PC-3 (cell line): ENCODE measurements around the gene APOF. TPM values are rescaled to one million over a fixed set of nuclear protein-coding genes. Genes with fewer than 3 reads are reported as not detected.

Experiments
- ATAC-seq: fragments of 200-7000 bp; cut with Tn5 transposase; 2 replicates; pipeline ENCODE4 v1.9.1; 2020; ENCODE audit warnings: mild to moderate bottlenecking, moderate library complexity
- BruUV-seq: library from RNA; stranded (reverse); fragments of 400-500 nt; replicated peaks from 2 replicates; lab custom pipeline; 2021; lab: Mats Ljungman, UMichigan
- CTCF ChIA-PET: fragments of 300-600 bp; sonication (Branson Sonifier 250); formaldehyde crosslinking; loops from one replicate; lab custom pipeline; 2022; ENCODE audit warnings: antibody characterized with exemption; lab: Charles Lee
- POLR2A ChIA-PET: fragments of 300-600 bp; sonication (Branson Sonifier 250); formaldehyde crosslinking; loops from one replicate; lab custom pipeline; 2022; ENCODE audit warnings: antibody characterized with exemption; ENCODE audit not compliant: unreplicated experiment; lab: Charles Lee
- DNase-seq: peaks from one replicate; pipeline ENCODE4 v3.0.0-alpha.2; 2015
- H2AFZ ChIP-seq: fragments of 300-600 bp; sonication (generic); 2 replicates; pipeline ENCODE4 v1.6.0; 2016; ENCODE audit warnings: antibody characterized with exemption, low read length
- H3F3A ChIP-seq: fragments of 300-600 bp; sonication (generic); one replicate; pipeline ENCODE4 v1.6.0; 2017; ENCODE audit warnings: antibody characterized with exemption, low read length, control low read depth, mild to moderate bottlenecking; ENCODE audit not compliant: unreplicated experiment
- H3K27ac ChIP-seq: fragments of 300-600 bp; sonication (generic); 2 replicates; pipeline ENCODE4 v1.5.1; 2016; ENCODE audit warnings: mild to moderate bottlenecking, low read length
- H3K27me3 ChIP-seq: fragments of 300-600 bp; sonication (generic); 2 replicates; pipeline ENCODE4 v1.6.1; 2016; ENCODE audit warnings: low read length, mixed read lengths
- H3K36me3 ChIP-seq: fragments of 300-600 bp; sonication (generic); 2 replicates; pipeline ENCODE4 v1.6.1; 2016; ENCODE audit warnings: low read depth, mixed run types, low read length, mixed read lengths
- H3K4me1 ChIP-seq: fragments of 300-600 bp; sonication (generic); 2 replicates; pipeline ENCODE4 v1.5.1; 2016; ENCODE audit warnings: low read length; ENCODE audit not compliant: insufficient read depth
- H3K4me2 ChIP-seq: fragments of 300-600 bp; sonication (generic); 2 replicates; pipeline ENCODE4 v1.6.0; 2016; ENCODE audit warnings: low read length
- H3K4me3 ChIP-seq: fragments of 300-600 bp; sonication (generic); 2 replicates; pipeline ENCODE4 v1.5.1; 2016; ENCODE audit warnings: mild to moderate bottlenecking, low read length, mixed read lengths
- H3K79me2 ChIP-seq: fragments of 300-600 bp; sonication (generic); 2 replicates; pipeline ENCODE4 v1.6.1; 2017; ENCODE audit warnings: low read length, mixed read lengths
- H3K9ac ChIP-seq: fragments of 300-600 bp; sonication (generic); 2 replicates; pipeline ENCODE4 v1.6.0; 2016; ENCODE audit warnings: mild to moderate bottlenecking, low read length
- H3K9me2 ChIP-seq: fragments of 300-600 bp; sonication (generic); replicated peaks from 2 replicates; pipeline ENCODE4 v1.6.1; 2016; ENCODE audit warnings: mixed run types, low read length, mixed read lengths
- H3K9me3 ChIP-seq: fragments of 300-600 bp; sonication (generic); 2 replicates; pipeline ENCODE4 v1.6.1; 2016; ENCODE audit warnings: low read length, mixed read lengths
- H4K20me1 ChIP-seq: fragments of 300-600 bp; sonication (generic); 2 replicates; pipeline ENCODE4 v1.6.1; 2016; ENCODE audit warnings: low read length, mixed read lengths
- EZH2 ChIP-seq: fragments of 300-600 bp; sonication (generic); IDR thresholded peaks from one replicate; pipeline ENCODE4 v1.6.1; 2017; ENCODE audit warnings: antibody characterized with exemption, mild to moderate bottlenecking, low read length; ENCODE audit not compliant: unreplicated experiment
- EZH2phosphoT487 ChIP-seq: fragments of 300-600 bp; sonication (generic); IDR thresholded peaks from 2 replicates; pipeline ENCODE4 v1.6.1; 2018; ENCODE audit warnings: mild to moderate bottlenecking, antibody characterized with exemption, low read length, borderline replicate concordance
- intact Hi-C: fragments of 100-400 bp; cut with micrococcal nuclease; formaldehyde crosslinking; loops from 2 replicates; pipeline ENCODE4 v1.9.0; 2023
- total RNA-seq: library from RNA; depleted of rRNA; stranded (reverse); fragments of >200 nt; gene quantifications from 2 replicates; pipeline ENCODE4 v1.2.3, GENCODE V29; 2014
- TF ChIP-seq, protein P1 (sequence below): fragments of 300-600 bp; sonication (generic); conservative IDR thresholded peaks from 2 replicates; pipeline ENCODE4 v1.5.1; 2017; ENCODE audit warnings: antibody characterized with exemption, low read depth, mild to moderate bottlenecking, low read length

APOF gene
- total RNA-seq, 1 experiment from 2014 or later: not detected

DNA sequence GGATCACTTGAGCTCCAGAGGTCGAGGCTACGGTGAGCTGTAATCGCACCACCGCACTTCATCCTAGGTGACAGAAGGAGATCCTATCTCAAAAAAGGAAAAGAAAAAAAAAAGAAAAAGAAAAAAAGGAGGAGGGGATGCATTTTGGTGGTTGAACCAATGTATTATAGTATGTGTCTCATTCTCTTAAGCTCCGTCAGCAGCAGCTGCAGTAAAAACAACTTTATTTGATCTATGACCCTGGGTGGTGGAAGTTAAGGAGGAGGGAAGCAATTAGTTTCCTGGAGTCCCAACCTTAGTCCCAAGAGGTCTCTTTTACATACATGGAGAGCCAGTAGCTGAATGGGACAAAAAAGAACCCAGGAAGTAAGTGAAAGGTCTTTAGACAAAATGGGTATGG, 26.8 kb upstream of the APOF start:
- no peaks in the 10 kb centered on the region for H3K36me3 ChIP-seq
- no peak overlapping the region for H3K9ac ChIP-seq
- ATAC-seq: no peak
- ChIA-PET CTCF (interaction anchor here (0.7 kb wide), 1 partner anchor 70 kb away, joined by 3 read pairs; no protein-coding TSS in a partner anchor), POLR2A (interaction anchor here (0.6 kb wide), 1 partner anchor 29 kb away, joined by 3 read pairs; no protein-coding TSS in a partner anchor)
- H3K27ac ChIP-seq: no peak overlapping the region
- no peaks in the 10 kb centered on the region for H3K79me2 ChIP-seq
- H3K9me3 ChIP-seq: no peaks in the 10 kb centered on the region
- no peaks in the 10 kb centered on the region for H3K9me2 ChIP-seq
- no TSS peak for BruUV-seq
- no peaks in the 10 kb centered on the region for H4K20me1 ChIP-seq
- no peak overlapping the region for H3K4me2 ChIP-seq
- no peak overlapping the region for H2AFZ ChIP-seq
- DNase-seq: no peak
- TF ChIP-seq EZH2phosphoT487 (no peak), EZH2 (no peak)
- TF ChIP-seq, protein P1, sequence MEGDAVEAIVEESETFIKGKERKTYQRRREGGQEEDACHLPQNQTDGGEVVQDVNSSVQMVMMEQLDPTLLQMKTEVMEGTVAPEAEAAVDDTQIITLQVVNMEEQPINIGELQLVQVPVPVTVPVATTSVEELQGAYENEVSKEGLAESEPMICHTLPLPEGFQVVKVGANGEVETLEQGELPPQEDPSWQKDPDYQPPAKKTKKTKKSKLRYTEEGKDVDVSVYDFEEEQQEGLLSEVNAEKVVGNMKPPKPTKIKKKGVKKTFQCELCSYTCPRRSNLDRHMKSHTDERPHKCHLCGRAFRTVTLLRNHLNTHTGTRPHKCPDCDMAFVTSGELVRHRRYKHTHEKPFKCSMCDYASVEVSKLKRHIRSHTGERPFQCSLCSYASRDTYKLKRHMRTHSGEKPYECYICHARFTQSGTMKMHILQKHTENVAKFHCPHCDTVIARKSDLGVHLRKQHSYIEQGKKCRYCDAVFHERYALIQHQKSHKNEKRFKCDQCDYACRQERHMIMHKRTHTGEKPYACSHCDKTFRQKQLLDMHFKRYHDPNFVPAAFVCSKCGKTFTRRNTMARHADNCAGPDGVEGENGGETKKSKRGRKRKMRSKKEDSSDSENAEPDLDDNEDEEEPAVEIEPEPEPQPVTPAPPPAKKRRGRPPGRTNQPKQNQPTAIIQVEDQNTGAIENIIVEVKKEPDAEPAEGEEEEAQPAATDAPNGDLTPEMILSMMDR: no peak
- no peaks in the 10 kb centered on the region for H3K4me1 ChIP-seq
- intact Hi-C loops: no loop called here
- no peaks in the 10 kb centered on the region for H3K27me3 ChIP-seq
- no peaks in the 10 kb centered on the region for H3F3A ChIP-seq
- H3K4me3 ChIP-seq: no peak overlapping the region

DNA sequence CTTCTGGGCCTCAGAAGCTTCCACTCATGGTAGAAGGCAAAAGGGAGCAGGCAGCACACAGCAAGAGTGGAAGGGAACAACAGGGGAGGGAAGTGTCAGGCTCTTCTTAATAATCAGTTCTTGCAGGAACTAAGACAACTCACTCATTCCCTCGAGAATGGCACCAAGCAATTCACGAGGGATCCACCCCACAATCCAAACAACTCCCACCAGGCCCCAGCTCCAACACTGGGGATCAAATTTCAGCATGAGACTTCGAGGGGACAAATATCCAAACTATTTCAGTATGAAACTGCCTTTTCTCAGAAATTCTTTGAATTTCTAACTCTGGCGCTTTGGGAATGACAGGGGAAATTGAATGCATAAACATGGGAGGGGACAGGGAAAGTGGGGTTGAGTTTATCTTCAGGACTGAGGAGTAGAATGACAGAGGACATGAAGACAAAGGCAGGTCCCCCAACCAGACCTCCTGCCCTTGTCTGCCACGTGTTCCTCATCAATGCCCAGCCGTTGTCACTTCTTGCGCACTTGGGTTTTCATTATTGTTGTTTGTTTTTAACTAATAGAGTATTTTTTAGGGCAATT, 24.6 kb upstream of the APOF start:
- Histone ChIP-seq H3K4me3 (no peak overlapping the region), H3K36me3 (no peaks in the 10 kb centered on the region), H3K9me3 (no peaks in the 10 kb centered on the region), H3K27ac (no peak overlapping the region), H3K4me1 (no peaks in the 10 kb centered on the region), H3K4me2 (no peak overlapping the region), H3K79me2 (no peaks in the 10 kb centered on the region), H2AFZ (no peak overlapping the region), H3K9ac (no peak overlapping the region), H3F3A (no peaks in the 10 kb centered on the region), H3K9me2 (no peaks in the 10 kb centered on the region), H3K27me3 (no peaks in the 10 kb centered on the region), H4K20me1 (no peaks in the 10 kb centered on the region)
- intact Hi-C loops: no loop called here
- ChIA-PET POLR2A (no interaction called here), CTCF (interaction anchor here (0.7 kb wide), 1 partner anchor 63 kb away, joined by 4 read pairs; no protein-coding TSS in a partner anchor)
- TF ChIP-seq, protein P1: no peak
- TF ChIP-seq EZH2 (no peak), EZH2phosphoT487 (no peak)
- no TSS peak for BruUV-seq
- DNase-seq: no peak
- ATAC-seq: no peak

DNA sequence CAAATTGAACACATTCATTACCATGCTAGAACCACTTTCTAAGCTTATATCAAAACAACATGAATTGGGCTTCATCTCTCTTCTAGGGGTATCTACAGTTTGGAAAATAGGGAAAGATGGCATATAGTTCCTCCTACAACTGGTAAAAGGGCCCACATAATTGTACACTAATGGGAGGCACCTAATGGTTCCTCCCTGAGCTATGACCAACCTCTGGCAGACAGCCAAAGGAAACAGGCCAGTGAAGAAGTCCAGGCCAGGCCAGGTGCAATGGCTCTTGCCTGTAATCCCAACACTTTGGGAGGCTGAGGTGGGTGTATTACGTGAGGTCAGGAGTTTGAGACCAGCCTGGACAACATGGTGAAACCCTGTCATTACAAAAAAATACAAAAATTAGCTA, 23.2 kb upstream of the APOF start:
- H3K79me2 ChIP-seq: no peaks in the 10 kb centered on the region
- H3K36me3 ChIP-seq: no peaks in the 10 kb centered on the region
- no peaks in the 10 kb centered on the region for H3K27me3 ChIP-seq
- H3F3A ChIP-seq: no peaks in the 10 kb centered on the region
- no peaks in the 10 kb centered on the region for H3K9me3 ChIP-seq
- H3K9ac ChIP-seq: no peak overlapping the region
- no peaks in the 10 kb centered on the region for H3K4me1 ChIP-seq
- DNase-seq (peak; percentile 37), ATAC-seq (no peak)
- ChIA-PET CTCF (no interaction called here), POLR2A (no interaction called here)
- no peaks in the 10 kb centered on the region for H4K20me1 ChIP-seq
- H3K9me2 ChIP-seq: no peaks in the 10 kb centered on the region
- H3K27ac ChIP-seq: no peak overlapping the region
- TF ChIP-seq EZH2 (no peak), EZH2phosphoT487 (no peak)
- TF ChIP-seq, protein P1: no peak
- BruUV-seq: no TSS peak
- no peak overlapping the region for H3K4me3 ChIP-seq
- H2AFZ ChIP-seq: no peak overlapping the region
- intact Hi-C loops: no loop called here
- H3K4me2 ChIP-seq: no peak overlapping the region
